NCI-H2196 treated with DMSO at 0.1 percent for 48 hours (cell line): Measurements from ENCODE around the gene NKX1-2.
"Not testable (repeated sequence)": the region's sequence is repeated elsewhere in the genome, so short reads cannot be mapped to it uniquely, and the experiment has no call there.

Source experiments
- DNase-seq: peaks from one replicate; lab custom pipeline; 2025; ENCODE audit not compliant: unreplicated experiment; lab: John Stamatoyannopoulos, UW

NKX1-2 gene

GRCh38 chr10:124453960-124454610 lies 4.2 kb upstream of the NKX1-2 start:
- no peak for DNase-seq

DNA sequence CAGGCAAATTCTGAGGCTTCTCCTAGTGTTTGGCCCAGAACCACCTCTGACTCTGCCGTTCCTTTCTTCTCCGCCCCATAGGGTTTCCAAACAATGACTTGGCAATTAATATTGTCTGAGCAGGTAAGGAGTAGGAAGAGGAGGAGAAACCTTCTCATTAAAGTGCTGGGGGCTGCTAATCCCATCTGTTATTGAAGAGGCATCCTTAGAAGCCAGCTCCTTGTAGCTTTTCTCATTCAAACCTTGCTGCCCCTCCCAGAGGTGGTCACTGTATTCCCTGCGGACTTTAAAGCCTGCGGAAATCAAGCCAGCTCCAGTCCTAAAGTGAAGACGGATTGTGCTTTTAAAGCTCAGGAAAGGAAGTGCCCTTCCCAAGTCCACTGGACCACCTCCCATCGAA lies 1.4 kb upstream of the NKX1-2 start:
- DNase-seq = no peak

- DNase-seq = no peak
These were observed 885 bp upstream of the NKX1-2 start for GRCh38 chr10:124450783-124451057.

DNA sequence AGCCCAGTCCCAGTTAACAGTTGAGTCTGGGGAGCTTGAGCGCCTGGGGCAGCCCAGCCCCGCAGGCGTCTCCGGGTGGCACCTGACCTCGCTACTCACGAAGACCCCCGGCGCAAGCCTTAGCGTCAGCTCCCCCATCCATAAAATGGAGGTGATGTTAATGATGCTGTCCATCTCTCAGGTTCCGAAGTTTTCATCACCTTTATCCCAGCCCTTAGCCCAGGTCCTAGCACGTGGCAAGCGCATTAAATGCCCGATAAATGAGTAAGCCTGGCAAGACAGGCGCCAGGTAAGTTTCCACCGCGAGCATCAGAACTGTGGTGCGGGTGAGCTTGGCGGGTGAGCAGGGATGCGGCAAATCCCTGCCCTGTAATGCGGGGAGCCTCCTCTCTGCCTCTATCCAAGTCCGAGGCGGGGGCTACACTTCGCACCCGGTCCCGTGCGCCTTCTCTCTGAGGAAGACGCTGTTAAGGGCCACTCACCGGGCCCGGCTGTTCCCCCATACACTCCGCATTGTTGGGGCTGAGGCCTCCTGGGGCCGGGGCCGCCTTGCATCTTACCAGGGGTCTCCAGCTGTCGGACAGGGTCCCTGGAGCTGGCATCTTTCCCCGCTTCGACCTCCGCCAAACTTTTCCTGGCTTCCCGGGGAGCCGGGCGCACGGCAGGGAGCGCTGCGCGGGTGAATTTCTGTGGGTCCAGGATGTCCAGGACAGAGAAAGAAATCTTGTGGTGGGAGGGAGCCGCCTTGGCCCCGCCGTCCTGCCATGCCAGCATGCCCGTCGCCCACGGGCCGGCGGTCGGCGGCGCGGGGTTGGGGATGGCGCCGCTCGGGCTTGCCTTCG lies 444 bp downstream of the NKX1-2 start:
- DNase-seq = no peak

DNA sequence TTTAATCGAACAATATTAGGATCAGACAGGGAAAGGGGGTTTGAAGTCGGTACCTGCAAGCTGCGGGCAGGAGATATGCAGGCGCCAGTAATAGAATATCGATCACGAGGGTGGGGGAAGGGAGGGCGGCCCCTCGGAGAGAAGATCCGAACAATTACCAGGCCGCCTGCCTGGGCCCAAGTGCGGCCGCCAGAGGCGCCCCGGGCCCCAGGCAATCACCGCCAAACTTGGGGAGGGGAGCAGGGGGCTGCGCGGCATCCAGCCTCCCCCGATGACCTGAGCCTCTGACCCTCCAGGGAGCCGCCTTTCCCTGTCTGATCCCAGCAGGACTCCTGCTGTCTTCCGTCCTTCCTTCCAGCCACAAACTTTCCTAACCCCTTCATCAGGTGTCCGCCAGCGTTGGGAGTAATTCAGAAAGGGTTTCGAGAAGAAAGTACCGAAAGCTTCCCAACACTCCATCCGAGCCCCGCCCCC lies 1.1 kb downstream of the NKX1-2 start:
- no peak for DNase-seq

DNA sequence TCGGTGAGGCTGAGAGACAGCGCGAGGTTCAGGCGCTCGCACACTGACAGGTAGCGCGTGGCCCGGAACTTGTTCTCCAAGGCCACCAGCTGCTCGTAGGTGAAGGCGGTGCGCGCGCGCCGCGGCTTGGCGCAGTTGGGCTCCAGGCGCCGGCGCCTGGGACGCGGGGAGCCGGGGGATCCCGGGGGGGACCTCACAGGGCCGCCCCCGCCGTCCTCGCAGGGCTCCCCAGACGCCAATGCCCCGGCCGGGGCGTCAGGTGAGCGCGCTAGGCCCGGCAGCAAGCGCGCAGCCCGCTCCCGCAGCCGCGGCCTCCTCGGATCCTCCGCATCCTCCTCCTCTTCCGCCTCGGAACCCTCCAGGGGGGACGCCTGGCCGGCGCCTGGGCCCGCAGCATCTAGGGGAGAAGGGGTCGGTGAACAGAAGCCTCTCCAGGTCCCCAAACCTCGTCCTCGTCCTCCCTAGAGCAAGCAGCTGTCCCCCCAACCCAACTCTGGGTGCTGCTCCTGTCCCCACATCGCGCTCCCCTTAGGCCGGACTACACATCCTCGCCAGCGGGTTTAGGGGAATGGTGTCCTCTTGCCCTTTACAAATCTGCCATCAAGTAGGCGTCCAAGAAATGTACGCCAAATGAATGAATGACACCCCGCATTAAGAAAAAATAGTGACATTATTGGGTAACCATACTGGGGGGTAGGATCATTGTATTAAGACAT lies 1.9 kb downstream of the NKX1-2 start:
- DNase-seq = no peak

GRCh38 chr10:124446830-124447750 lies 2.7 kb downstream of the NKX1-2 start:
- DNase-seq = no peak

DNA sequence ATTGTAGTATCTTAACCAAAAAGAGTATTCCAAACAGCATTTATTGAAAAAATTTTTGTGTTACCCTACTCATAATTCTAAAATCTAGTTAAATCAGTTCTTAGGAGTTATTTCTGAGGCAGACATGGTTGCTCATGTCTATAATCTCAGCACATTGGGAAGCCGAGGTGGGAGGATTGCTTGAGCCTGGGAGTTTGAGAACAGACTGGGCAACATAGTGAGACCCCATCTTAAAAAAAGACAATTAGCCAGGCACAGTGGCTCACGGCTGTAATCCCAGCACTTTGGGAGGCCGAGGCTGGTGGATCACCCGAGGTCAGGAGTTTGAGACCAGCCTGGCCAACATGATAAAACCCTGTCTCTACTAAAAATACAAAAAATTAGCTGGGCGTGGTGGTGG lies 8.1 kb downstream of the NKX1-2 start:
- DNase-seq = not testable (repeated sequence)

- no peak for DNase-seq
These were observed 13.6 kb downstream of the NKX1-2 start for GRCh38 chr10:124436191-124436638.

GRCh38 chr10:124435683-124436082 lies 14.2 kb downstream of the NKX1-2 start:
- not testable (repeated sequence) for DNase-seq

DNA sequence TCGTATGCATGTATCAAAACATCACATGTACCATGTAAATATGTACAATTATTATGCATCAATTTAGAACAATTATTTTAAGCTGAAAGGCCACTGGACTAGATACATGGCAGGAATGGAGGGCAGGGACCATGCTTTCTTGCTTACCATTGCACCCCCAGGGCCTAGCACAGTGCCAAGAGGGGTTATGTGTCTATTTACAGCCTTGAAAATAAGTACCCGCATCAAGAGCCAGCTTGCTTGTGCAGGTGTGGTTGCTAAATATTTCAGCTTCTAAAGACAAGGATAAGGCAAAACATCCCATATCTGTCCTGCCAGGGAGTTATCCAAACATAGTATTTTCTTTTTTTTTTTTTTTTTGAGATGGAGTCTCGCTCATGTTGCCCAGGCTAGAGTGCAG lies 16.4 kb downstream of the NKX1-2 start:
- DNase-seq = no peak

GRCh38 chr10:124430077-124430476 lies 19.8 kb downstream of the NKX1-2 start:
- DNase-seq = no peak

DNA sequence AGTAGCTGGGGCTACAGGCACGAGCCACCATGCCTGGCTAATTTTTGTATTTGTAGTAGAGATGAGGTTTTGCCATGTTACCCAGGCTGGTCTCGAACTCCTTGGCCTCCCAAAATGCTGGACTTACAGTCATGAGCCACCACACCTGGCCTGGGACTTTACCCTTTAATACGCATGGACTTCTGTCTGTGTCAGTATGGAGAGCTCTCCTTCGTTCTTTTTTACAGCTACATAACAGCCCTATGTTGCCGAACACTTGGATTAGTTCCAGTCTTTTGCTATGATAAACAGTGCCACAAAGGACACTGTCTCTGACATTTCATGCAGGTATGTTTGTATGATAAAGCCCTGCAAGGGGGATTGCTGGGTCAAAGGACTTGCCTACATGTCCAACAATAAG lies 20.3 kb downstream of the NKX1-2 start:
- DNase-seq = no peak

DNA sequence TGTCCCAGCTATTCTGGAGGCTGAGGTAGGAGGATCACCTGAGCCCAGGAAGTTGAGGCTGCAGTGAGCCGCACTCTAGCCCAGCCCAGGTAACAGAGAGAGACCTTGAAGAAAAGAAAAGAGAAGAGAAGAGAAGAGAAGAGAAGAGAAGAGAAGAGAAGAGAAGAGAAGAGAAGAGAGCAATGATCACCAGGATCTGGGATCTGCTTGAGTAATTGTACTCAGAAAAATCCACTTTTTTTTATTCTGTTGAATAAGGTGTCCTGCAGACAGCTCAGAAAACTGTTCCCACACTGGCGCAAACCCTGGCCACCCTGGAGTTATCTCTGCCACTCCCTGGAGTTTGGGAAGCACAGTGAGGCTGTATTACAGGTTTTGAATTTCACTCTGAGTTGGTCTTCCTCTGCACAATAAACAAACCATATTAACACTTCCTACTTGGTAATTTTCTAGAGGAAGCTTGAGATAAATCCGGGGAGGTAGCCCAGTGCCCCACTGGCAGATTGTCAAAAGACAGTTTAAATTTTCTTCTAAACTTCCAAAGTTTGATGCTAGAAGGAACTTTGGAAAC lies 21.5 kb downstream of the NKX1-2 start:
- DNase-seq = no peak

GRCh38 chr10:124425227-124425962 lies 24.4 kb downstream of the NKX1-2 start:
- no peak for DNase-seq

DNA sequence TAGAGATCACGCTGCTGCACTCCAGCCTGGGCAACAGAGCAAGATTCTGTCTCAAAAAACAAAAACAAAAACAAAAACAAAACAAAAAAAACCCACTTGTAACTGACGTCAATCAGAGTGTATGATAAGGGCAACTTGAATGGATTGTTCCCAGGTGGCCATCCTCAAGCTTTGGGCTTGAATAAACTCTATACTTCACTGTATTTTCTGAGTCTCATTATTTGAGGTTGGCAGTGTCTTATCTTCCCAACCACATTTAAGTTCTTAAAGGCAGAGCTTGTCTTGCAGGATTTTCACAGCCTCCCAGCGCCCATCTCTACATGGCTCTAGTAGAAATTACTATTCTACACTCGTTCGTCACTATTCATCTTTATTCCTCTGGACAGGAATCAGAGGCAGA lies 26.0 kb downstream of the NKX1-2 start:
- DNase-seq = no peak

DNA sequence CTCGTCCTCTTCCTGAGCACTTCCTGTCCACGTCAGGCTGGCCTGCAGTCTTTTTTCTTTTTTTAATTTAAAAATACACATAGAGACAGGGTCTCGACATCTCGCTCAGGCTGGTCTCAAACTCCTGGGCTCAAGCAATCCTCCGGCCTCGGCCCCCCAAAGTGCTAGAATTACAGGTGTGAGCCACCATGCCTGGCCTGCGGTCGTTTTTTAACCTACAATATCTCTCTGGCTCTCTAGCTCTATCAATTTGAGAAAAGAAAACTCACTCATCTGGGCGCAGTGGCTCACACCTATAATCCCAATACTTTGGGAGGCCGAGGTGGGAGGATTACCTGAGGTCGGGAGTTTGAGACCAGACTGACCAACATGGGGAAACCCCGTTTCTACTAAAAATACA lies 27.1 kb downstream of the NKX1-2 start:
- no peak for DNase-seq

- no peak for DNase-seq
These were observed 29.6 kb downstream of the NKX1-2 start for GRCh38 chr10:124420254-124420653.

DNA sequence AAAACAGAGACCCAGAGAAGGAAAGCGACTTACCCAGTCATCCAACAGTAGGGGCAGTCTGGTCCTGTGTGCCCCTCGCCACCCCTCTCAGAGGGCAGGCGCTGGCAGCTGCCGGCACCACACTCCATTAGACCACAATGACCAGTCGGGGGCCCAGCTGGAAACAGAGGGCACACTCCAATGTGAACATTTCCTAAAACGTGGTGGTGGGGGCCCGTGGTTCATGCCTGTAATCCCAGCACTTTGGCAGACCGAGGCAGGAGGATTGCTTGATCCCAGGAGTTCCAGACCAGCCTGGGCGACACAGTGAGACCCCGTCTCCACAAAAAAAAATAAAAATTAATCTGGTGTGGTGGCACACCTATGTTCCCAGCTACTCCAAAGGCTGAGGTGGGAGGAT lies 30.2 kb downstream of the NKX1-2 start:
- DNase-seq = no peak
